Activated CD4-positive, alpha-beta T cell treated with anti-CD3 and anti-CD28 coated beads, Interleukin-2, Interleukin-4, amounts not matched to agents 100 ng/mL and 50 ng/mL, durations not matched to agents 16 hours and 8 hours (primary cell): ENCODE results near the gene COL6A3.
"Not testable (repeated sequence)": the region's sequence is repeated elsewhere in the genome, so short reads cannot be mapped to it uniquely, and the experiment has no call there.

ENCODE experiments used
- DNase-seq: peaks from one replicate; pipeline ENCODE4 v3.0.0-alpha.2; 2020; ENCODE audit warnings: low spot score

COL6A3 gene

GRCh38 chr2:237379636-237380035, 34.3 kb downstream of the COL6A3 start:
- no peak for DNase-seq

GRCh38 chr2:237378650-237379049, 35.3 kb downstream of the COL6A3 start:
- DNase-seq: no peak

GRCh38 chr2:237374284-237375060, 39.5 kb downstream of the COL6A3 start:
- no peak for DNase-seq

GRCh38 chr2:237371856-237372255, 42.1 kb downstream of the COL6A3 start:
- DNase-seq: no peak

GRCh38 chr2:237365671-237366070, 48.3 kb downstream of the COL6A3 start:
- no peak for DNase-seq

- DNase-seq: no peak
These were observed 49.3 kb downstream of the COL6A3 start for GRCh38 chr2:237364655-237365054.

GRCh38 chr2:237361194-237362004, 52.6 kb downstream of the COL6A3 start:
- no peak for DNase-seq

GRCh38 chr2:237359894-237360780, 53.8 kb downstream of the COL6A3 start:
- DNase-seq: no peak

- DNase-seq: no peak
These were observed 54.5 kb downstream of the COL6A3 start for GRCh38 chr2:237359518-237359840.

GRCh38 chr2:237358721-237359517, 55.0 kb downstream of the COL6A3 start:
- DNase-seq: no peak

- DNase-seq: no peak
These were observed 58.3 kb downstream of the COL6A3 start for GRCh38 chr2:237355701-237356100.

- DNase-seq: no peak
These were observed 59.1 kb downstream of the COL6A3 start for GRCh38 chr2:237354892-237355291.

GRCh38 chr2:237354172-237354571, 59.8 kb downstream of the COL6A3 start:
- DNase-seq: not testable (repeated sequence)

GRCh38 chr2:237353215-237353614, 60.7 kb downstream of the COL6A3 start:
- DNase-seq: no peak

- no peak for DNase-seq
These were observed 61.6 kb downstream of the COL6A3 start for GRCh38 chr2:237352279-237352845.

- DNase-seq: no peak
These were observed 62.2 kb downstream of the COL6A3 start for GRCh38 chr2:237351796-237352195.

GRCh38 chr2:237351046-237351445, 62.9 kb downstream of the COL6A3 start:
- no peak for DNase-seq

- DNase-seq: no peak
These were observed 63.4 kb downstream of the COL6A3 start for GRCh38 chr2:237350597-237350996.

GRCh38 chr2:237350070-237350469, 63.9 kb downstream of the COL6A3 start:
- no peak for DNase-seq

- DNase-seq: no peak
These were observed 65.6 kb downstream of the COL6A3 start for GRCh38 chr2:237348281-237348865.
